Measurements from ENCODE around the gene NCK2. TPM values are rescaled to one million over a fixed set of nuclear protein-coding genes. Genes with fewer than 3 reads are reported as not detected.

NCK2 gene
- total and polyA plus RNA-seq, 9 of the 15 experiments (the other 6 are each of a cell fraction or from before 2014, with no cell fraction given) = 0.90 to 27.9 (median 15.9) TPM

GRCh38 chr2:105793196-105793975 is 48.7 kb downstream of the NCK2 start:
- no peaks in the 10 kb centered on the region for H3K27me3 ChIP-seq (ENCODE audit: control insufficient read depth in 2 of 2, insufficient read depth in 2 of 2, low read length in 2 of 2)
- ChIA-PET POLR2A (interaction anchor here (0.8 kb wide), 1 partner anchor 26 kb away, joined by 4 read pairs; no protein-coding TSS in a partner anchor), CTCF (ENCODE audit: low intra/inter-chr PET ratio) (no interaction called here)
- H3K9me3 ChIP-seq (replicated peaks; ENCODE audit: control insufficient read depth, insufficient read depth, low read depth, low read length) = no peaks in the 10 kb centered on the region
- H3K27ac ChIP-seq (ENCODE audit: extremely low read depth, low read depth, low read length) = peak overlapping the region; percentile 42; the same call in 1 of the 3 replicates
- H4K20me1 ChIP-seq (replicated peaks; ENCODE audit: control insufficient read depth, insufficient read depth, low read length) = no peaks in the 10 kb centered on the region; the same call in 1 of the 2 replicates
- ATAC-seq (peak; percentile 15), DNase-seq (ENCODE audit: extremely low read depth in 1 of 4, low spot score in 3 of 4) (no peak), FAIRE-seq (no peak)
- BruUV-seq (replicated peaks) = no TSS peak
- H3K4me2 ChIP-seq (ENCODE audit: insufficient read depth, low read length) = no peak overlapping the region
- H3K36me3 ChIP-seq (ENCODE audit: control insufficient read depth, insufficient read depth, low read length) = no peaks in the 10 kb centered on the region
- no peaks in the 10 kb centered on the region for H3K9me1 ChIP-seq (ENCODE audit: control insufficient read depth, insufficient read depth, low read length)
- H2AFZ ChIP-seq (ENCODE audit: low read depth, low read length) = no peak overlapping the region
- no peak overlapping the region for H3K4me3 ChIP-seq
- in situ Hi-C loops (cut with MboI) = no loop called here
- 73% methylated on average over 6 of the region's 6 CpGs for WGBS (ENCODE audit: insufficient coverage, low coverage, missing lambda C conversion rate)
- H3K9ac ChIP-seq (ENCODE audit: insufficient read depth in 1 of 2, low read depth in 2 of 2, low read length in 2 of 2) = no peak overlapping the region
- peaks cover 18 to 52% of the 10 kb centered on the region in 2 experiments; a peak in 4 of 5 replicates for H3K4me1 ChIP-seq (replicated peaks in 1 of 2; ENCODE audit: control insufficient read depth in 2 of 2, insufficient read depth in 2 of 2, low read length in 2 of 2)
- peaks cover 20% of the 10 kb centered on the region; the same call in 2 of the 3 replicates for H3K79me2 ChIP-seq (ENCODE audit: control insufficient read depth, insufficient read depth, low read length)
- TF ChIP-seq ZNF232 (CRISPR knock-in tag; IDR thresholded peaks at IDR 0.05) = no peak
- TF ChIP-seq PKNOX1 (IDR thresholded peaks at IDR 0.05) = peak; percentile 6; the same call in 1 of the 2 replicates
- no peak for TF ChIP-seq TAF9B (IDR thresholded peaks at IDR 0.05; ENCODE audit: partially characterized antibody)
- no peak for TF ChIP-seq STAT5B (CRISPR knock-in tag; IDR thresholded peaks at IDR 0.05)
- no peak for TF ChIP-seq XRCC3 (IDR thresholded peaks at IDR 0.05)
- TF ChIP-seq KLF16 (IDR thresholded peaks at IDR 0.05) = peak; percentile 64
- peak in 1 of 3 experiments; percentile 82 for TF ChIP-seq YY1 (IDR thresholded peaks at IDR 0.05; ENCODE audit: borderline replicate concordance in 1 of 3, control insufficient read depth in 1 of 3, extremely low read depth in 1 of 3, insufficient read depth in 3 of 3, insufficient read length in 1 of 3, insufficient replicate concordance in 2 of 3, low read depth in 1 of 3, low read length in 2 of 3)
- TF ChIP-seq REST (IDR thresholded peaks at IDR 0.05; ENCODE audit: borderline replicate concordance) = peak; percentile 91
- no peak for TF ChIP-seq REST (CRISPR knock-in tag; IDR thresholded peaks at IDR 0.05; ENCODE audit: low read depth)
- 0 out of 2 replicates have a peak, but pooled peaks have one; percentile 18 for TF ChIP-seq L3MBTL2 (IDR thresholded peaks at IDR 0.05)
- TF ChIP-seq RFX1 (IDR thresholded peaks at IDR 0.05) = peak; percentile 39; the same call in 1 of the 2 replicates
- intact Hi-C loops (cut with micrococcal nuclease) = no loop called here

Data from K562 (cell line).